HG03469 (cell line): ENCODE measurements around the gene CSPG4.
"Not testable (repeated sequence)": the region's sequence is repeated elsewhere in the genome, so short reads cannot be mapped to it uniquely, and the experiment has no call there.

Experiments used
- ATAC-seq: cut with Tn5 transposase; IDR thresholded peaks from one replicate; pipeline ENCODE4 v1.9.1; 2021; ENCODE audit warnings: mild to moderate bottlenecking, moderate library complexity, moderate number of reproducible peaks; ENCODE audit not compliant: unreplicated experiment

The CSPG4 gene, protein sequence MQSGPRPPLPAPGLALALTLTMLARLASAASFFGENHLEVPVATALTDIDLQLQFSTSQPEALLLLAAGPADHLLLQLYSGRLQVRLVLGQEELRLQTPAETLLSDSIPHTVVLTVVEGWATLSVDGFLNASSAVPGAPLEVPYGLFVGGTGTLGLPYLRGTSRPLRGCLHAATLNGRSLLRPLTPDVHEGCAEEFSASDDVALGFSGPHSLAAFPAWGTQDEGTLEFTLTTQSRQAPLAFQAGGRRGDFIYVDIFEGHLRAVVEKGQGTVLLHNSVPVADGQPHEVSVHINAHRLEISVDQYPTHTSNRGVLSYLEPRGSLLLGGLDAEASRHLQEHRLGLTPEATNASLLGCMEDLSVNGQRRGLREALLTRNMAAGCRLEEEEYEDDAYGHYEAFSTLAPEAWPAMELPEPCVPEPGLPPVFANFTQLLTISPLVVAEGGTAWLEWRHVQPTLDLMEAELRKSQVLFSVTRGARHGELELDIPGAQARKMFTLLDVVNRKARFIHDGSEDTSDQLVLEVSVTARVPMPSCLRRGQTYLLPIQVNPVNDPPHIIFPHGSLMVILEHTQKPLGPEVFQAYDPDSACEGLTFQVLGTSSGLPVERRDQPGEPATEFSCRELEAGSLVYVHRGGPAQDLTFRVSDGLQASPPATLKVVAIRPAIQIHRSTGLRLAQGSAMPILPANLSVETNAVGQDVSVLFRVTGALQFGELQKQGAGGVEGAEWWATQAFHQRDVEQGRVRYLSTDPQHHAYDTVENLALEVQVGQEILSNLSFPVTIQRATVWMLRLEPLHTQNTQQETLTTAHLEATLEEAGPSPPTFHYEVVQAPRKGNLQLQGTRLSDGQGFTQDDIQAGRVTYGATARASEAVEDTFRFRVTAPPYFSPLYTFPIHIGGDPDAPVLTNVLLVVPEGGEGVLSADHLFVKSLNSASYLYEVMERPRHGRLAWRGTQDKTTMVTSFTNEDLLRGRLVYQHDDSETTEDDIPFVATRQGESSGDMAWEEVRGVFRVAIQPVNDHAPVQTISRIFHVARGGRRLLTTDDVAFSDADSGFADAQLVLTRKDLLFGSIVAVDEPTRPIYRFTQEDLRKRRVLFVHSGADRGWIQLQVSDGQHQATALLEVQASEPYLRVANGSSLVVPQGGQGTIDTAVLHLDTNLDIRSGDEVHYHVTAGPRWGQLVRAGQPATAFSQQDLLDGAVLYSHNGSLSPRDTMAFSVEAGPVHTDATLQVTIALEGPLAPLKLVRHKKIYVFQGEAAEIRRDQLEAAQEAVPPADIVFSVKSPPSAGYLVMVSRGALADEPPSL (N-terminal part only)

DNA sequence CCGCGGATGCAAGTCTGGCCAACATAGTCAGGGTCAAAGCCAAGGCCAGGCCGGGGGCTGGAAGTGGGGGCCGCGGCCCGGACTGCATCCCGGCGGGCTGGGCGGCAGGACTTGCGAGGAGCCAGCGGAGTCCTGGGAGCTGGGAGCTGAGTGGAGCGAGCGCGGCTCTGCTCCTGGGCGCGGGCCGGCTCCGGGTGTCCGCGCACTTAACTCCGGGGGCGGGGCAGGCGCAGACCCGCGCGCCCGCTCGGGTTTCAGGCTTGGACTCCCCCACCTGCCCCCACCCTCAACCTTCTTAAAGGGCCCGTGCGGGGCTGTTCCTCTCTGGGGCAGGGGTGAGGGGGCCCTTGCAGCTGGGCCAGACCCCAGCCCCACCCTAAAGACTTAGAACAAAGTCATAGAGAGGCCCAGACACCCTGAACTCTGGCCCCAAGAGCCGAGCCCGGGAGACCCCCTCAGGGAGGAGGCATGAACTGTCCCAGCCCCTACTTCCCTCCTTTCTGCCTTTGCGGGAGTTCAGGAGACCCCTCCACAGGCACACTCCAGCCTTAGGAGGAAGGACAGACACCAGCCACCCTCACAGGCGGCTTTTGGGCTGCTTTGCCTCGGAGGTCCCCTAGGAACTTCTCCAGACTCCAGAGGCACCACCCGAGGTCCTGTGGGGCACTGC is at the start of gene CSPG4:
CSPG4 (minus strand) TSS at position 181 of the 670 bp plus-strand sequence; CDS start at position 88, 93 bp downstream.
- ATAC-seq, result no peak

DNA sequence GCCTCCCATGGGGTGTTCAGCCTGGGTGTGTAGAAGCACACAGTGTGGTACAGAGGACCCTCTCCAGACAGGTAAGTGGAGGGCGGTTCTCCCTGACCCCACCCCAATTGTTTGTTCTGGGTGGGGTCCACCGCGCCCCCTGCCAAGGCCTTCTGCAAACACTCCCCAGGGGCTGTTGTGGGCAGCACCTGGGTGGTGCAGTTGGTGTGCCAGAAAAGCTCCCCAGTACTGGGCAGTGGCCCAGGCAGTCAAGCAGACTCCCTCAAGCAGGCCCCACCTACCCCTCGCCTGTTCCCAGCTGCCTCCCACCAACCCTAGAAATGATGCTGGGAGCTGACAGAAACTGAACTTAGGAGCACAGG is 49.7 kb upstream of the CSPG4 start:
- ATAC-seq, result not testable (repeated sequence)

DNA sequence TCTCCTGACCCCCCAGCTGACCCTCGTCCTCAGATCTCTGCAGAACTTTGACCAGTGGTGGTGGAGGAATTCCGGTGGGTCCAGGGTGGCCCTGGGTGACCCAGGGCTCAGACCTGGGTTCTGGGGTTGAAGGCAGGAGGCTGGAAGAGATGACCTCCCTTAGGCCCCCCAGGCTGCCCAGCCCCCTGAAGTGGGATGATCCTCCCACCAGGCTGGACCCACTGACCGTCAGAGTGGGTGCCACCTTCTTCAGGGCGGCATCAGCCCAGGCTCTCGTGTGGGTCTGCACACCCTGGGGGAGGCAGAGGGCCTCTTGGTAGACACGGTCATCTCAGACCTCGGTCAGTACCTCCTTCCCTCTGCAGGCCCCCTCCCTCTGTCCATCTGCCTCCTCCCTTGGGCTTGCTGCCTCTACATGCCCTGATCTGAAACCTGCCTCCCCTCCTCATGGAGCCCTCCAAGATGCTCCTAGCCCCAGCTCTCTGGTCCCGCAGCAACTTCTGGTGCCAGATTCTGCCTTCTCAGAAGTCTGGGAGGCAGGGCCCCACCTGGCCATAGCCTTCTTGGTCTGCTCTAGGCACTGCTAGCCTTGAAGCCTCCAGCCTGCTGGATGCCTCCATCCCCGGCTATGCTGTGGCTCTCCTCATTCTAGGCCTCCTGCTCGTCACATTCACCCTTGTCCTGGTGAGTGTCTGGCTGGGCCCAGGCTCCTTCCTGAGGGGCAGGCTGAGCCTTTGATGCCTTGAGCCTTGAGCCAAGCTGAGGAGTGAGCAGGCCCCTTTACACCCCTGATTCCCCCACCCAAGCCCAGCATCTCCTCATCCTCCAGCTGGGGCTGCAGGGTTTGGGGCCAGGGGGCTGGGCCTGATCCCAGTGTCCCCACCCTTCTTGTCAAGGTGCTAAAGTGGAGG is 49.1 kb upstream of the CSPG4 start:
- no peak for ATAC-seq

DNA sequence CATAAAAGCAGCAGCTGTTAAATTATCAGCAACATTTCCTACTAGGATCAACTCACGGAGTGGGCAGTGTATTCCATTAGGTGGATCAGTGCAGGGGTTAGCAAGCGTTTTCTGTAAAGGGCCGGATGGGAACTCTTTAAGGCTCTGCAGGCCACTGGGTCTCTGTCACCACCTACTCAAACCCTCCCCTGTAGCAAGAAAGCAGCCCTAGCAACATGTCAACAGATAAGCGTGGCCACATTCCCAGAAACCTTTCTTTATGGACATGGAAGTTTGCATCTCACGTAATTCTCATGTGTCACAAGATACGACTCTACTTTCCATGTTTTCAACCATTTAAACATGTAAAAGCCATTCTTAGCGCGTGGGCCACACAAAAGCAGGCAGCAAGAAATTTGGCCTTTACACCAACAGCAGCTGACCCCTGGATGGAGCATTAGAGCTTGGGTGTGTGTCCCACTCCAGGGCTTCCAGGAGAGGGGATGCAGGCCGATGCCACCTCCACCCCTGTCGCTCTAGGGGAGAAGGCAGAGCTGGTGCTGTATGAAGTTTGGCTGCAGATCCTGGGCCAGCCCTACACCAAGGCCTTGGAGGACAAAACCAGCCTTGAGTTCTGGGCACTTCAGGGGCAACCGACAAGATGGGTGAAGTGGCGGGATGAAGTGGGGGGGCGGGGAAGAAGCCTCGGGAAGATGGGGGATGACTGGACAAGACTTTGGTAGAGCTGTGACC is 48.2 kb upstream of the CSPG4 start:
- ATAC-seq, result no peak

DNA sequence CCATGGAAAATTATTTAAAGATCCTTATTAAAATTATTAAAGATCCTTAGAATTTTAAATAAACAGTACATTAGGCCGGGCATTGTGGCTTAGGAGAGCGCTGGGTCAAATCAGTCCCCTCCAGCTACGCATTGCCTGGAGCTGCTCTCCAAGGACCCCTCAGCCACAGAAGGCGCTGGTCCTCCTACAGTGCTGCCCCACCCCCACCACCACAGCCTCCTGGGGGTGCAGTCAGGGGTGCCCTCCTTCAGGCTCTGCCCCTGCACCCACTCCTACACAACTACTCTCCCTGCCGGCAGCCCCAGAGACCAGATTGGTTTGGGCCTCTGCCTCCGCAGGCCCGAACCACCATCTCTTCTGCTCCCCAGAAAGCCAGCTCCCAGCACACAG is 47.5 kb upstream of the CSPG4 start:
- ATAC-seq, result not testable (repeated sequence)

DNA sequence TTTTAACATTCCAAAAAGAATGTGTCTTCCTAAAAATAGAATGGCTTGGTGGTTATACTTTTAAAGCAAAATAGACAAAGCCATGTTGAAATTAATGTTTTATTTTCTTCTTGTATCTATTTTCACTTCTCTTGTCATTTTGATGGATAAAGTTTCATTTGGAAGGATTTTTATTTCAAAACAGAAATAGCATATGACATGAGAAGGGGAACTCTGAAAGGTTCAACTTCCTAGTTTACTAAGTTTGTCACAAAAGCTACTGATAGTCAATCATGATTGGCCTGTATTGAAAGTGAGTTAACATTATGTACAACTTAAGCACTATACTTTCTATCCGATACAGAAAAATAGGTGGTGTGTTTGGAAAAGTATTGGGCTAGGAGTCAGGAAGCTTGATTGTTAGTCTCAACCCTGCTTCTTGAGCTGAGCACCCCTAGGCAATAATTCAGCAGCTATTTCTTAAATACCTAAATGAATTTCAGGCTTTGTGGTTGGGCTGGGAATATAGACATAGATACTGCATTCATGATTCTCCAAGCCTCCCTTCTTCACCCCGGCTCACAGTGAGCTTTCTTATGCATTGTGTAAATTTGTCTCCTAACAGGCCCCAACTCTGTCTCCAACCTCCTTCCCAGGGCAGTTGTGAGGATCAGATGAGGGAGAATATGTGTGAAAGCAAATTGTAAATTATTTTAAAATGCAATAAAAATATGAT is 46.9 kb upstream of the CSPG4 start:
- ATAC-seq, result no peak

DNA sequence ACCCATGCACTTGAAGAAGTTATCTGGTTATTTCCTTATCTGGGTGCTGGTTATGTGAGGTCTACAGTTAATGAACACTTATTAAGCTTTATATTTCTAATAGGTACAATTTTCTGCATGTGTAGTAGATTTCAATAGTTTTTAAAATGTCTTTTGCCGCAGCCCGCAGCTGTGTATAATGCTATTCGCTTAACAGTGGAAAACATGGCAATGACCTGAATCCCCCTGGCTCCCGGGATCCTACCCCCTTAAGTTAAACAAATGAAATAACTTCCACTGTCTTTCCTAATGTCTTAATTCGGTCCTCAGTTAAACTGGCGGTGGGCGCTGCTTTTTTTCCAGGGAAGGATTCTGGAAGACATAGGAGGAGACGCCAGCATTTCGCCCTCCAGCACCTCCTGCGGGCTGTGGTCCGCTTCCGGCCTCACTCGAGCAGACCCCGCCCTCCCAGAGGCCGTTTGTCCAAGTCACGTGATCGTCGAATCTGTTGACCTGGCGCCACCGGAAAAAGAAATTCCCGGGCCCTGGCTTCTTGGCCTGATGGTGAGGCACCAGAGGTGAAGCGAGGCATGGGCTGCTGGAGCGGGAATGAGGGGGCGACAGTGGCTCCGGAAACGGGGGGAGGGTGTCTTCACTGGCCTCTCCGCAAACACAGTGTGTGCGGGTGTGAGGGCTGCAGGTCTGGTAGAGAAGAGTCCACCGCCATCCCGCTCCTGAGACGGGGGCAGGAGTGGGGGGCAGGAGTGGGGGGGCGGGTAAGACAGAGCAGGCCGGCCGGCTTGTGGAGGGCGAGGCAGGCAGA is 45.6 kb upstream of the CSPG4 start:
- no peak for ATAC-seq

DNA sequence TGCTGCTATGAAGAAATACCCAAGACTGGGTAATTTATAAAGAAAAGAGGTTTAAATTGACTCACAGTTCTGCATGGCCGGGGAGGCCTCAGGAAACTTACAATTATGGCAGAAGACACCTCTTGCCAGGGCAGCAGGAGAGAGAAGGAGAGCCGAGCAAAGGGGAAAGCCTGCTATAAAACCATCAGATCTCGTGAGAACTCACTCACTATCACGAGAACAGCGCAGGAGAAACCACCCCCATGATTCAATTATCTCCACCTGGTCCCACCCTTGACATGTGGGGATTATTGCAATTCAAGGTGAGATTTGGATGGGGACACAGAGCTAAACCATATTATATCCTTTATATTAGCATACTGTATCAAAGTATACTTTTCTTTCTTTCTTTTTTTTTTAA is 42.2 kb upstream of the CSPG4 start:
- ATAC-seq, result not testable (repeated sequence)

DNA sequence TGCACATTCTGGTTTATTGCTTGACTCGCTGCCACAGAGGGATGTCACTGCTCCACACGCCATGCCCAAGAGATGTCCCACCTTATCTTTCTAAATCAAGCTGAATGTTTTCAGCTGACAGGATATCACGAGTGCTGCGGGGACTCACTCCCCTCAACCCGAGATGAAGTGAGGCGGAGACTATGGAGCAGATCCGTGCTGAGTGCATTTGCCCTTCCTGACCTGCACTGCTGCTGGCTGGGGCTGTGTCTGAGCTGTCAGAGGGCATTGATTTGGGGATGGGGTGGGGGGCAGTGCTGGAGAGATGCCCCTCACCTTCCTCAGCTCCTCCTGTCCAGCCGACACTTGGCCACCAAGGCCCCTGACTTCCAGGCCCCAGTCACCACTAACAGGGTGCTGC is 40.5 kb upstream of the CSPG4 start:
- no peak for ATAC-seq

DNA sequence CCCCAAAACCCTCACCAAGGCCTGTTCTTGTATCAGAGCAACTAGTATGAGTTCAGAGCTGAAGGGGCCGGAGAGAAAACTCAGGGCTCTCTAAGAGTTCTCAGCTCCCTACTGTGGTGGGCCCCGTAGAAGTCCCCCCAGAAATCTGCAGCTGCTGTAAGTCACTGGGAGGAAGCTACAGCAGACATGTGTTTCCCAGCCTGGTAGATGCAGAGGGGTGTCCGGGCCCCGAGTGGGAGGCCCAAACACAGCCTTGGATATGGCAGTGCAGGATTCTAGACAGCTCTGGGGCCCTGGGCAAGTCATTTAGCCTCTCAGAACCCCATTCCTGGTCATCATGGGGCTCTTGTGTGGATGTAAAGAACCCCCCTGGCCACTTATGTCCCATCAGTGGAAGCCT is 39.2 kb upstream of the CSPG4 start:
- ATAC-seq, result no peak

DNA sequence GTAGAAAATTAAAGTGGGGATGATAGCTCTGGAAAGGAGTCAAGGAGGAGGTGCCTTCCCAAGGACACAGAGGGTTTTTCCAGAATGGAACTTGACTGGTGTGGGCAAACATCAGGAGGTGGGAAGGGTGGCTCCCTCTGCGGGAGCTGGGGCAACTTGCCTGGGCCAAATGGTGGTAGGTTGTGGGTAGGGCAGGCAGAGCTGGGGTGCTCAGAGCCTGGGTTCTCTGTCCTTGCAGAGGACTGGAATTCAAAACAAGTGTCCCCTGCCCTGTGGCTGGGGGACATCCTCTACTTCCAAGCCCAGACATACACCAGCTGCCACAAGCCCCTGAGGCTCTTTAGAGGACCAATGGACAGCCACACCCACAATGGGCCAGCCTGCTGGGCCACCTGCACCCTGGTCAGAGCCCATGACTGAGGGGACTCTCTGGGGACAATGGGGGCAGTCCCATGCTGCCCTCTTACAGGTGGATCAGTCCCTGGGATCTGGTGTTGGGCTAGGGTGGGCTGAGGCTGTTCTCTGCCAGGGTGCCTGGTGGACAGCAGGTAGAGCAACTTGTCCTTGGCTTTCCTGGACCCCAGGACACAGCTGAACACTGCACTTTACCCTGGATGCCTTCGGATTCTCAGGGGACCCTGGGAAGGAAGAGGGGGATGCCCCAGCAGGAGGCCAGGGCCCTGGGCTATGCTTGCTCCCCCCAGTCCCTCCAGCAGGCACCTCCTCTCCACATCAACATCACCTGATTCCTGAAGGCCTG is 38.6 kb upstream of the CSPG4 start:
- no peak for ATAC-seq

DNA sequence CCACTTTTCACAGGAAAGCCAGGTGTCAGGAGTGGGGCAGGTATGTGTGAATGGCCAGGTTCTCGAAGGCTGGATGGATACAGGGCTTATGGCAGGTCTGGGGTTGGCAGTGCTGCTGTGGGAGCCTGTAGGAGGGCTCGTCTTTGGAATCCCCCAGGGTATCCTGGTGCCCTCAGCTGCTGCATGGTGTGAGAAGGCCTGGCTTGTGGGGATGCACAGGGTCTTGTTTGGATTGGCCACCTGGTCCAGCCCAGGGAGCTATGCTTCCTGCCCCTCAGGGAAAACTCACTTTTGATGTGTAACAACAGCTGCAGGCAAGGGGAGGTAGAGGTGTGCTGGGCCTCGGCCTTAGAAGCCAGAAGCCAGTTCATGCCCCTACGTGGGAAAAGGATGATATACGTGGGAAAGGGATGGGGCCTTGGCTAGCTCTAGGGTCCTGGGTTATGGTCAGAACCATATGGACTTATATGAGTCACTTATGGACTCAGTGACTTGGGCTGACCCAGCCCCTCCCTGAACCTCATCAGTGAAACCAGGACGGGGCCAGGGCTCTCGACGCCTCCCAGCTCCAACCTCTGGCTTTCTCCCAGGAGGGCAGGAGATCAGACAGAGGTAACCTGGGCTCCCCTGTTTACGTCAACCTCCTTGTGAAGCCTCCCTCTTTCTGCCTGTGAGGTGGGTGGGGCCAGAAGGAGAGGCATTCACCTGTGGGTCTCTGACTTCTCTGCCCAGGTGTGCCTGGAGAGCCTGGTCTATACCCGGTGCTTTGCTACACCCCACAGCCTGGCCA is 37.8 kb upstream of the CSPG4 start:
- no peak for ATAC-seq

DNA sequence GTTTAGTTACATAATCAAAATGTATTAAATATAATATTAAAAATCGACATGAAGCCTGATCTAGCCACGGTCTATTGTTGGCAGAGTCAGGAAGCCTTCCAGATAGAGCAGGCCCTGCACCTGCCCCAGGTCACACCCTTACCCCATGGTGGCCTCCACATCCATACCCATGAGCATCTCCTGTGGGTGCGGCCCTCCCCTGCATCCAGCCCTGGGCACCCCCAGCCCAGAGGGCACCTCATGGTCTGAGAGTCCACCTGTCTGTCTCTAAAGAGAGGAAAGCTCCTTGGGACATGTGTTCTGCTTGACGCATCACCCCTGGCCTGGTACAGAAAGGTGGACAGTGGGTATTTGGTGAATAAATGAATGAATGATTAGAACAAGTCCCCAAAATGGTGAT is 37.2 kb upstream of the CSPG4 start:
- ATAC-seq, result no peak

DNA sequence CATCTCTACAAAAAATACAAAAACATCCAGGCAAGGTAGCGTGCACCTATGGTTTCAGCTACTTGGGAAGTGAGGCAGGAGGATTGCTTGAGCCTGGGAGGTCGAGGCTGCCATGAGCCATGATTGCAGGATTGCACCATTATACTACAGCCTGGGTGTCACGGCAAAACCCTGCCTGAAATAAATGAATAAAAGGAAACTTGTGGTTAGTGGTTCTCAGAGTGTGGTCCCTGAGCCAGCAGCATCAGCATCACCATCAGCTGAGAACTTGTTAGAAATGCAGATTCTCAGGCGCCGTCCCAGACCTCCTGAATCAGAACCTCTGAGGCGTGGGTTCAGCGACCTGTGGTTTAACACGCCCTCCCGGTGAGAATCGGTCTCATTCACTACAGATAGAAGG is 36.2 kb upstream of the CSPG4 start:
- ATAC-seq, result not testable (repeated sequence)

DNA sequence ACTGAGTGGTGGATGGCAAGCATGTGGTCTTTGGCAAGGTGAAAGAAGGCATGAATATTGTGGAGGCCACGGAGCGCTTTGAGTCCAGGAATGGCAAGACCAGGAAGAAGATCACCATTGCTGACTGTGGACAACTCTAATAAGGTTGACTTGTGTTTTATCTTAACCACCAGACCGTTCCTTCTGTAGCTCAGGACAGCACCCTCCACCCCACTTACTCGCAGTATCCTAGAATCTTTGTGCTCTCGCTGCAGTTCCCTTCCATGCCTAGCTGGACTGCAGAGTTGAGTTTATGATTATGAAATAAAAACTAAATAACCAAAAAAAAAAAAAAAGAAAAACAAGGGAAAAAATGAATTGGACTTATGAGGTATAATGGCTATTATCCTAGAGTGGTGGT is 34.5 kb upstream of the CSPG4 start:
- not testable (repeated sequence) for ATAC-seq

DNA sequence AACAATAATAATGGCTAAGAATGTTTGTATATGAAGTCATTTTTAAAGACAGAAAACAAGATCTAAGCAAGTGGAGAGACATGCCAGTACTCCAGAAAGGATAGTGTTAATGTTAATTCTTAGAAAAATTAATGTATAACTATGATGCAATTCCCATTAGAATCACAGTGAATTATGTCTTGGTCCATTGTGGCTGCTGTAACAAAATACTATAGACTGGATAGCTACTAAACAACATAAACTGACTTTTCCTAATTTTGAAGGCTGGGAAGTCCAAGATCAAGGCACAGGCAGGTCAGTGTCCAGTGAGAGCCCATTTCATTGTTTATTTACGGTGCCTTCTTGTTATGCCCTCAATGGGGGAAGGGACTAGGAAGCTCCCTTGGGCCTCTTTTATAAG is 32.7 kb upstream of the CSPG4 start:
- no peak for ATAC-seq
